ENCODE results near the gene PPP6R1.

PPP6R1 gene

GRCh38 chr19:55257461-55258420 is 1.1 kb downstream of the PPP6R1 start:
- peak; percentile 35 for DNase-seq

- peak; percentile 42 for DNase-seq
These were observed 2.0 kb downstream of the PPP6R1 start for GRCh38 chr19:55256562-55257460.

GRCh38 chr19:55255618-55256423 is 3.0 kb downstream of the PPP6R1 start:
- DNase-seq, result peak; percentile 66

- DNase-seq, result no peak
These were observed 4.2 kb downstream of the PPP6R1 start for GRCh38 chr19:55254625-55254977.

GRCh38 chr19:55253842-55254624 is 4.8 kb downstream of the PPP6R1 start:
- peak; percentile 90 for DNase-seq

GRCh38 chr19:55252760-55253663 is 5.8 kb downstream of the PPP6R1 start:
- no peak for DNase-seq

GRCh38 chr19:55251341-55252081 is 7.3 kb downstream of the PPP6R1 start:
- DNase-seq, result peak; percentile 59

GRCh38 chr19:55250262-55251036 is 8.4 kb downstream of the PPP6R1 start:
- no peak for DNase-seq

- DNase-seq, result no peak
These were observed 9.0 kb downstream of the PPP6R1 start for GRCh38 chr19:55249841-55250240.

GRCh38 chr19:55248704-55249103 is 10.1 kb downstream of the PPP6R1 start:
- DNase-seq, result no peak

- no peak for DNase-seq
These were observed 10.6 kb downstream of the PPP6R1 start for GRCh38 chr19:55248166-55248675.

GRCh38 chr19:55247621-55248099 is 11.2 kb downstream of the PPP6R1 start:
- DNase-seq, result peak; percentile 58

GRCh38 chr19:55246462-55247451 is 12.1 kb downstream of the PPP6R1 start:
- DNase-seq, result no peak

GRCh38 chr19:55245236-55245904 is 13.4 kb downstream of the PPP6R1 start:
- no peak for DNase-seq

GRCh38 chr19:55244004-55244680 is 14.7 kb downstream of the PPP6R1 start:
- DNase-seq, result no peak

- no peak for DNase-seq
These were observed 16.3 kb downstream of the PPP6R1 start for GRCh38 chr19:55242517-55242916.

Measured in MV-4-11 (cell line).